IPS-15b (cell line): ENCODE measurements around the gene FBLN1.
"Not testable (repeated sequence)": the region's sequence is repeated elsewhere in the genome, so short reads cannot be mapped to it uniquely, and the experiment has no call there.

Source experiments
- H3K27me3 ChIP-seq: one replicate; pipeline ENCODE4 v1.6.1; 2013; ENCODE audit warnings: low read length; ENCODE audit not compliant: control insufficient read depth, insufficient read depth
- H3K36me3 ChIP-seq: one replicate; pipeline ENCODE4 v1.6.1; 2013; ENCODE audit warnings: low read length; ENCODE audit not compliant: control insufficient read depth, insufficient read depth
- H3K4me1 ChIP-seq: one replicate; pipeline ENCODE4 v1.6.1; 2013; ENCODE audit warnings: mild to moderate bottlenecking, low read length; ENCODE audit not compliant: control insufficient read depth, insufficient read depth
- H3K4me3 ChIP-seq: one replicate; pipeline ENCODE4 v1.5.1; 2013; ENCODE audit warnings: low read depth, low read length
- H3K9ac ChIP-seq: one replicate; pipeline ENCODE4 v1.6.1; 2013; ENCODE audit warnings: low read depth, mild to moderate bottlenecking, low read length
- H3K9me3 ChIP-seq: one replicate; pipeline ENCODE4 v1.6.1; 2013; ENCODE audit warnings: mild to moderate bottlenecking, low read length; ENCODE audit not compliant: control insufficient read depth, insufficient read depth

FBLN1 gene, protein sequence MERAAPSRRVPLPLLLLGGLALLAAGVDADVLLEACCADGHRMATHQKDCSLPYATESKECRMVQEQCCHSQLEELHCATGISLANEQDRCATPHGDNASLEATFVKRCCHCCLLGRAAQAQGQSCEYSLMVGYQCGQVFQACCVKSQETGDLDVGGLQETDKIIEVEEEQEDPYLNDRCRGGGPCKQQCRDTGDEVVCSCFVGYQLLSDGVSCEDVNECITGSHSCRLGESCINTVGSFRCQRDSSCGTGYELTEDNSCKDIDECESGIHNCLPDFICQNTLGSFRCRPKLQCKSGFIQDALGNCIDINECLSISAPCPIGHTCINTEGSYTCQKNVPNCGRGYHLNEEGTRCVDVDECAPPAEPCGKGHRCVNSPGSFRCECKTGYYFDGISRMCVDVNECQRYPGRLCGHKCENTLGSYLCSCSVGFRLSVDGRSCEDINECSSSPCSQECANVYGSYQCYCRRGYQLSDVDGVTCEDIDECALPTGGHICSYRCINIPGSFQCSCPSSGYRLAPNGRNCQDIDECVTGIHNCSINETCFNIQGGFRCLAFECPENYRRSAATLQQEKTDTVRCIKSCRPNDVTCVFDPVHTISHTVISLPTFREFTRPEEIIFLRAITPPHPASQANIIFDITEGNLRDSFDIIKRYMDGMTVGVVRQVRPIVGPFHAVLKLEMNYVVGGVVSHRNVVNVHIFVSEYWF

DNA sequence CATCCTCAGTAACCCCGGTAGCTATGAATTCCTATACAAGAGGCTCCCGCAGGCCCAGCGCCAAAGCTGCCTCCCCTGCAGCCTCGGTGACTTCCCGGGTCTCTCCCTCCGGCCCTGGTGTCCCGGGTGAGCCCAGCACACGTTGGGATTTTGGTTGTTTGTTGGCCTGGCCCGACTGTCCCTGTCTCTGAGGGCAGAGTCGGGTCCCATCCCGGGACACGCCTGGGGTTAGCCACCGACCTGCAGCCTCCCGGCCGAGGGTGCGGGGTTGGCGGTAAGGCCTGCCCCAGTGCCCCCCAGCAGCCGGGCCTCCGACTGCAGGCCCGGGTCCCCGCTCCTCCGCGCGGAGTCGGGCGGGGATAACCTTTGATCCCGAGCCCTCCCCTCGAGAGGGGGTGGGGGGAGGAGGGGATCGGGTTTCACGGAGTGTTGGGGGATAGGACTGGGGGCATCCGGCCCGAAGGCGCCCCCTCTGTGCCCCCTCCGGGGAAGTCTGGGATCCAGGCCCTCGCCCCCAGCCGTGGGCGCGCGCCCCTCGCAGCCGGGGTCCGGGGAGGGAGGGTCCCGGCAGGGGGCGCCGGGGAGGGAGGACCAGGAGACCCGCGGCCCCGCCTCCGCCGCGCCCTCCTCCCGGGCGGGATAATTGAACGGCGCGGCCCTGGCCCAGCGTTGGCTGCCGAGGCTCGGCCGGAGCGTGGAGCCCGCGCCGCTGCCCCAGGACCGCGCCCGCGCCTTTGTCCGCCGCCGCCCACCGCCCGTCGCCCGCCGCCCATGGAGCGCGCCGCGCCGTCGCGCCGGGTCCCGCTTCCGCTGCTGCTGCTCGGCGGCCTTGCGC, at the start of gene FBLN1:
Gene FBLN1 (plus strand): TSS at position 669 of the 835 bp plus-strand sequence. CDS start 103 bp downstream, at position 772.
- Histone ChIP-seq H3K27me3 (no peaks in the 10 kb centered on the region), H3K4me3 (peak within 1 kb of the TSS; percentile 75)

DNA sequence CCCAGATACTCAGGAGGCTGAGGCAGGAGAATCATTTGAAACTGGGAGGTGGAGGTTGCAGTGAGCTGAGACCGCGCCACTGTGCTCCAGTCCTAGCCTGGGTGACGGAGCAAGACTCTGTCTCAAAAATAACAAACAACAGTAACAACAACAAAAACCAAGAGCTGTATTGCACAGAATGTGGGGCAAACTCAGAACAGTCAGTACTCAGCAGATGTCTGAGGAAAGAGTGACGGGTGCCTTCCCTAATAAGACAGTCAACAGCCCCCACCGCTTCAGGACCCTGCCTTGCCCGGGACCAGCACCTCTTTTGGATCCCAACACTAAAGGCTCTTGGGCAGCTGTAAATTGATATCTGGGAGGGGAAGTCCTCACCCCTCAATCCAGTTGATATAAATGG, 48.9 kb upstream of the FBLN1 start:
- H3K9me3 ChIP-seq: no peaks in the 10 kb centered on the region
- no peaks in the 10 kb centered on the region for H3K27me3 ChIP-seq
- no peak overlapping the region for H3K9ac ChIP-seq
- no peaks in the 10 kb centered on the region for H3K4me1 ChIP-seq
- no peak overlapping the region for H3K4me3 ChIP-seq
- H3K36me3 ChIP-seq: no peaks in the 10 kb centered on the region

More for the DNA sequence above, at the start of gene FBLN1:
- Histone ChIP-seq H3K9ac (peak within 1 kb of the TSS; percentile 60), H3K36me3 (no peaks in the 10 kb centered on the region), H3K4me1 (peaks cover 2% of the 10 kb centered on the region), H3K9me3 (no peaks in the 10 kb centered on the region)

DNA sequence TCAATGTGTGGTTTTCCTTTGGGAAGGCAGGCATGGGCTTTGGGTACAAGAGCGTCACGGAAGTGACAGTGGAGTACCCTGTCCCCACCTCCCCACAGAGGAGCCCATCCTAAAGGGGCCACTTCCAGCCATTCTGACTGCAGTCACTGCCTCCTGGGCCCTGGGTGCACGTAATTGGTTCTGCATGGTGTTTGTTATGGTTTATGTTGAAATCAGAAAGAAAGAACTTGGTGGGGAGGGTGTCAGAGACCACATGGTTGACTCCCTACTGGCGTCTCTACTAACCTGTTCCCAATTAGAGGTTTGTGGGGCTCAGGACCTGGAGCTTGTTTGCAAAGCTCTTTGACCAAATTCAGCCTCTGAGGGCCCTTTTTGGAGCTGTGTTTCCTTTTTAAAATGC, 48.4 kb upstream of the FBLN1 start:
- Histone ChIP-seq H3K27me3 (no peaks in the 10 kb centered on the region), H3K4me3 (no peak overlapping the region), H3K36me3 (no peaks in the 10 kb centered on the region), H3K9me3 (no peaks in the 10 kb centered on the region), H3K4me1 (no peaks in the 10 kb centered on the region), H3K9ac (no peak overlapping the region)

DNA sequence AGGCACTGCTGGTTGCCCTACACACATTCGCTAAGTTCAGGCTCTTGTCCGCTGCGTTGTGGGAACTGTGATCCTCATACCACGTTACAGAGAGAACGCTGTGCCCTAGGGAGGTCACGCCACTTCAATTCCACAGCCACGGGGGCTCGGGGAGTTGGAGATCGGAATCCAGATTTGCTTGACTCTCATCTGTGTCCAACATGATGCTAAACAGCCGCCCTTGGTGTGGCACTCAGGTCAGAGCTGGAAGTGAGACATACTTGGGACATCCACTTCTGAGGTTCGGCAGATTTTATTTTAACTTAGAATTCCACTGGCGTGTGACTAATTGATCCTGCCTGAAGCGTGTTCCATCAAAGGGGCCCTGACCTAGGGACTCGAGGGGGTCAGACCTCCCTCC, 47.5 kb upstream of the FBLN1 start:
- no peak overlapping the region for H3K9ac ChIP-seq
- H3K9me3 ChIP-seq: no peaks in the 10 kb centered on the region
- no peaks in the 10 kb centered on the region for H3K4me1 ChIP-seq
- H3K27me3 ChIP-seq: no peaks in the 10 kb centered on the region
- no peak overlapping the region for H3K4me3 ChIP-seq
- no peaks in the 10 kb centered on the region for H3K36me3 ChIP-seq

DNA sequence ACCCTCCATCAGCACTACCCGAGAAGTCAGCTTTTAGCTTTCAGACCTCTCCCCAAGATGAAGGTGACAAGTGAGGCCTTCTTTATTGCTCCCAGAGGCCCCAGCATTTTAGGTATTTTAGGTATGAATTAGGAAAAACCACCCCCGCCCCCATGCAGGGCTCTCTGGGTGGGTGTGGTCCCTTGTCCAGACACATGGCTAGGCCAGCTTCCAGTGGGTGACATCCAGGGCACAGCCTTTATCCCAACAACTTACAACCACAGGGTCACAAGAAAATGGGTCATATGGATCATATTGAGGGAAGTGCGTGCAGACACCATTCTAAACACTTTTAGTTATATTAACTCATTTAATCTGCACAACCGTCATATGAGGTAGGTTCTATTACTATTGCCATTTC, 47.1 kb upstream of the FBLN1 start:
- Histone ChIP-seq H3K9ac (no peak overlapping the region), H3K27me3 (no peaks in the 10 kb centered on the region), H3K9me3 (no peaks in the 10 kb centered on the region), H3K4me1 (no peaks in the 10 kb centered on the region), H3K36me3 (no peaks in the 10 kb centered on the region), H3K4me3 (no peak overlapping the region)

DNA sequence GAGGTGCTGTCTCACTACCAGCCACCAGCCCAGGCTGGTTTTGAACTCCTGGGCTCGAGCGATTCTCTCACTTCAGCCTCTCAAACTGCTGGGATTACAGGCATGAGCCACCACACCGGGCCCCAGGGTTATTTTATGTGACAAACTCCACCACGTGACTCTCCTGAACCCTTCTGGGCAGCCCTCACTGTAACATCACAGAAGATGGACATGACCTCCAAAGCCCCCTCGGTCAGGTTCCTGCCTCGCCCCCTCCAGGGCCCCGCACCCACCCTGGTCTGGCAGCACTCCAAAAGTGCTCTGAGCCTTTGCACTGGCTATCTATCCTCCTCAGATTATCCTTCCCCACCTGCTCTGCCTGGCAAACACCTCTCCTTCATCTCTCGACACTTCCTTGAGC, 45.9 kb upstream of the FBLN1 start:
- Histone ChIP-seq H3K36me3 (no peaks in the 10 kb centered on the region), H3K4me1 (no peaks in the 10 kb centered on the region), H3K27me3 (no peaks in the 10 kb centered on the region), H3K4me3 (no peak overlapping the region), H3K9me3 (no peaks in the 10 kb centered on the region), H3K9ac (no peak overlapping the region)

DNA sequence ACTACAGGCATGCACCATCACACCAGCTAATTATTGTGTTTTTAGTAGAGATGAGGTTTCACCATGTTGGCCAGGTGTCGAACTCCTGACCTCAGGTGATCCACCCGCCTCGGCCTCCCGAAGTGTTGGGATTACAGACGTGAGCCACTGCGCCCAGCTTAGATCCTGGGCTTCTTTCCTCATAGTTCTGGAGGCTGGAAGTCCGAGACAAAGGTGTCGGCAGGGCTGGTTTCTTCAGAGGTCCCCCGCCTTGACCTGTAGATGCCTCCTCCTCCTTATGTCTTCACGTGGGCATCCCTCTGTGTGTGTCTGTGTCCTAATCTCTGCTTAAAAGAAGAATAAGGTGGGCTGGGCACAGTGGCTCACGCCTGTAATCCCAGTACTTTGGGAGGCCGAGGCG, 44.2 kb upstream of the FBLN1 start:
- Histone ChIP-seq H3K9me3 (no peaks in the 10 kb centered on the region), H3K9ac (no peak overlapping the region), H3K4me3 (no peak overlapping the region), H3K27me3 (no peaks in the 10 kb centered on the region), H3K4me1 (no peaks in the 10 kb centered on the region), H3K36me3 (no peaks in the 10 kb centered on the region)

DNA sequence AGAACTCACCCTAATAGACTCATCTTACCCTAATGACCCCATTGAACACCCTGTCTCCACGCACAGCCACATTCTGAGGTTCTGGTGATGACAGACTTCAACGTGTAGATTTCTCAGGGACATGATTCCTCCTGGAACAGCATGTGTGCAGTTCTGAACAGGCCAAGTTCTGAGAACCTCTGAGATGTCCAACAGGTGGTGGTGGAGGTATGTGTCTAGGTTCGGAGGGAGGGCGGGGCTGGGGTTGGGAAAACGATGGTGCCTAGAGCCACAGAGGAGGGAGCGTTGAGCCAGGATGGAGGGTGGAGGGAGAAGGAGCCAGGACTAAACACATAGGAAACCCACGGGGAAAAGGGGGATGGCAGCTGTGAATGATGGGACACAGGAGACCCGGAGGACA, 43.4 kb upstream of the FBLN1 start:
- H3K9me3 ChIP-seq: no peaks in the 10 kb centered on the region
- H3K27me3 ChIP-seq: no peaks in the 10 kb centered on the region
- no peaks in the 10 kb centered on the region for H3K4me1 ChIP-seq
- H3K36me3 ChIP-seq: no peaks in the 10 kb centered on the region
- no peak overlapping the region for H3K9ac ChIP-seq
- H3K4me3 ChIP-seq: no peak overlapping the region

DNA sequence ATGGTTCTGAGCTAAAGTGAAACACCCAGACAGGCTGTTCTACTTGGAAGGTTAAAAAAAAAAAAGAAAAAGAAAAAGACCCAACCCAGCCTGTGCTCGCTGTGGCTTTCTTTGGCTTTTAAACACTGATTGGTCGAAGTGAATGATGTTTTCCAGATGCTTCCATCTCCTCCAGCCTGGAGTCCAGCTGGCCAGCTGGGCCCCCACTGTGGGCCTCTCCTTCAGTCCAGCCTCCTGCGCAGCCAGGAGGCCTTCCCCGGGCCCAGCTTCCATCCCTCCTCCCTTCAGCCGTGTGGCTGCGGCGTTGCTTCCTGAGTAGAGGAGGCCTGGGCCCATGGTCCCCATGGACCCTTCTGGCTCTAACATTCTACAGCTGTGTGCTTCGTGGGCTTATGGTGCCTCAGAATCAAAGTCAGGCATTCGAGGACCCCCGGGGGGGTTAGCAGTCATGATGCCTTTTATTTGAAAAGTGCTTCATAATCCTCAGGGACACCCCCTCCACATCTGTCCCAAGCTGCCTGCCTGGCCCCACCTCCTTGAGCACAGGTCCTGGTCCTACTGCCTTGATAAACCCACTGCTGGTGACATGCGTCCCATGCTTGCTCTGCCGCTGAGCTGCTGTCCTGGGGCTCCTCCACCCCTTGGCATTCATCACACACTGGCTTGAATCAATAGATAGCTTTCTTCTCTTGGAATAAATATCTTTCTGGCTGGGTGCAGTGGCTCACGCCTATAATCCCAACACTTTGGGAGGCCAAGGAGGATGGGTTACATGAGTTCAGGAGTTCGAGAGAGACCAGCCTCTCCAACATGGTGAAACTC, 42.2 kb upstream of the FBLN1 start:
- no peaks in the 10 kb centered on the region for H3K4me1 ChIP-seq
- H3K4me3 ChIP-seq: no peak overlapping the region
- no peak overlapping the region for H3K9ac ChIP-seq
- no peaks in the 10 kb centered on the region for H3K27me3 ChIP-seq
- H3K36me3 ChIP-seq: no peaks in the 10 kb centered on the region
- no peaks in the 10 kb centered on the region for H3K9me3 ChIP-seq

DNA sequence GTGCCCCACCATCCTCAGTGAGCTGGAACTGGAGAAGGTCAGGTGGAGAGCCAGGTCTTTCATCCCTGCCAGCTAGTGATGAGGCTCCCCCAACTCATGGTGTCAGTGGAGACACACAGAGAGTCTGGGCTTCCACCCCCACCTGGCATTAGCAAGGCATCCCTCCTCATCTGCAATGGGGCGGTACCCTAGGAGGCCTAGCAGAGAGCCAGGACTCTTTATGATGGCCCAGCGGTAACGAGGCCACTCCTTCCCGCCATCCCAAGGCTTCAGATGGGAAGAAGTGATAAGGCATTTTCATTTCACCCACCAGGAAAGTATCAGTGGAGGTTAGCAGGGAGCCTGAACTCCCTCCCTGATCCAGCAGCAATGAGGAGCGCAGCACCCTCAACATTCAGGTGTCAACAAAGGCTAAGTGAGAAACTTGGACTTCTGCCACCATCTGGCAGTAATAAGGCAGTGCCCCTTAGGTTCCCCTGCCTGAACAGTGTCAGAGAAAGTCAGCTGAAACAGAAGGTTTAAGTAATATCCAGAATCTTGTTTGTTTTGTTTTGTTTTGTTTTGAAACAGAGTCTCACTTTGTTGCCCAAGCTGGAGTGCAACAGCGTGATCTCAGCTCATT, 40.5 kb upstream of the FBLN1 start:
- H3K9ac ChIP-seq: no peak overlapping the region
- no peaks in the 10 kb centered on the region for H3K27me3 ChIP-seq
- H3K36me3 ChIP-seq: no peaks in the 10 kb centered on the region
- no peaks in the 10 kb centered on the region for H3K4me1 ChIP-seq
- H3K4me3 ChIP-seq: no peak overlapping the region
- H3K9me3 ChIP-seq: no peaks in the 10 kb centered on the region

DNA sequence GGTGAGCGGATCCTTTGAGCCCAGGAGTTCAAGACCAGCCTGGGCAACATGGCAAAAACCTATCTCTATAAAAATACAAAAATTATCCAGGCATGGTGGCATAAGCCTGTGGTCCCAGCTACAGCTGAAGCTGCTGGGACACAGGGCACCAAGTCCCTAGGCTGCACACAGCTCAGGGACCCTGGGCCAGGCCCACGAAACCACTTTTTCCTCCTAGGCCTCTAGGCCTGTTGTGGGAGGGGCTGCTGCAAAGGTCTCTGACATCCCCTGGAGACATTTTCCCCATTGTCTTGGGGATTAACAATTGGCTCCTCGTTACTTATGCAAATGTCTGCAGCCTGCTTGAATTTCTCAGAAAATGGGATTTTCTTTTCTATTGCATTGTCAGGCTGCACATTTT, 39.0 kb upstream of the FBLN1 start:
- not testable (repeated sequence) for H3K9me3 ChIP-seq, H3K4me3 ChIP-seq, H3K4me1 ChIP-seq, H3K27me3 ChIP-seq, H3K36me3 ChIP-seq, H3K9ac ChIP-seq
